ENCODE data around the gene ZIC3.

- no peak for TF ChIP-seq CTCF (IDR thresholded peaks at IDR 0.05)
- no peak for TF ChIP-seq POLR2A (IDR thresholded peaks at IDR 0.05)
Measured at GRCh38 chrX:137565318-137565904, 516 bp upstream of the ZIC3 start.
